Measurements from ENCODE around the gene TARS2.

Gene TARS2

GRCh38 chr1:150543500-150544143 is 56.4 kb downstream of the TARS2 start:
- DNase-seq = no peak

GRCh38 chr1:150544204-150544603 is 57.0 kb downstream of the TARS2 start:
- no peak for DNase-seq

GRCh38 chr1:150545486-150546032 is 58.3 kb downstream of the TARS2 start:
- DNase-seq = no peak

- DNase-seq = no peak
Observed at GRCh38 chr1:150546294-150546937, 59.2 kb downstream of the TARS2 start.

- no peak for DNase-seq
Observed at GRCh38 chr1:150548324-150548631, 61.1 kb downstream of the TARS2 start.

GRCh38 chr1:150548632-150549495 is 61.6 kb downstream of the TARS2 start, which contains the start of gene ADAMTSL4:
ADAMTSL4 (plus strand) TSS chr1:150549408; CDS start chr1:150552289, 2,881 bp downstream.
- DNase-seq = no peak

GRCh38 chr1:150549496-150550221 is 62.4 kb downstream of the TARS2 start:
- DNase-seq = no peak

- no peak for DNase-seq
Observed at GRCh38 chr1:150550222-150551050, 63.2 kb downstream of the TARS2 start.

GRCh38 chr1:150551051-150551783 is 64.0 kb downstream of the TARS2 start:
- no peak for DNase-seq

GRCh38 chr1:150551784-150552127 is 64.5 kb downstream of the TARS2 start:
- no peak for DNase-seq

- no peak for DNase-seq
Observed at GRCh38 chr1:150552128-150552910, 65.1 kb downstream of the TARS2 start.

GRCh38 chr1:150552911-150553289 is 65.7 kb downstream of the TARS2 start:
- no peak for DNase-seq

GRCh38 chr1:150553392-150554085 is 66.3 kb downstream of the TARS2 start:
- DNase-seq = no peak

GRCh38 chr1:150554086-150554452 is 66.8 kb downstream of the TARS2 start:
- no peak for DNase-seq

GRCh38 chr1:150555198-150555970 is 68.2 kb downstream of the TARS2 start:
- DNase-seq = no peak

- no peak for DNase-seq
Observed at GRCh38 chr1:150555971-150556865, 69.0 kb downstream of the TARS2 start.

- no peak for DNase-seq
Observed at GRCh38 chr1:150557065-150557600, 69.9 kb downstream of the TARS2 start.

All from activated CD4-positive, CD25-positive, alpha-beta regulatory T cell (primary cell).